ENCODE results near the gene ZNF407.

The ZNF407 gene

DNA sequence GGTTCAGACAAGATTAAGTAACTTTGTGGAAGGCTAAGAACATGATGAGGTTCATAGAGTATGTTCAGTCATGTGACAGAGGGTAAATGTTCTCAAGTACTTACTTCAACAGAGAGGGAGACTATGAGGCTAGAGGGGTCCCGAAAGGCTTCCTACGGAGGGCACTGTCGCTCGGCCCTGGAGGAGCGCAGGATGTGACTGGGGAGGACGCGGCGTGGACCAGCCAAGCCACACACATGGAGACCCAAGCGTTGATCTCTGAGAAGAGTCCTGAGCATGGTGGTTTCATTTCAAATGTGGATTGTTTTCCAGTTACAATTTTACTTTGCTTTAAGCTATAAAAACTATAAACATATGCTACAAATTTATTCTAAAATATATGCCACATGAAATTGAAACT, 383.8 kb downstream of the ZNF407 start:
- no peak for DNase-seq

DNA sequence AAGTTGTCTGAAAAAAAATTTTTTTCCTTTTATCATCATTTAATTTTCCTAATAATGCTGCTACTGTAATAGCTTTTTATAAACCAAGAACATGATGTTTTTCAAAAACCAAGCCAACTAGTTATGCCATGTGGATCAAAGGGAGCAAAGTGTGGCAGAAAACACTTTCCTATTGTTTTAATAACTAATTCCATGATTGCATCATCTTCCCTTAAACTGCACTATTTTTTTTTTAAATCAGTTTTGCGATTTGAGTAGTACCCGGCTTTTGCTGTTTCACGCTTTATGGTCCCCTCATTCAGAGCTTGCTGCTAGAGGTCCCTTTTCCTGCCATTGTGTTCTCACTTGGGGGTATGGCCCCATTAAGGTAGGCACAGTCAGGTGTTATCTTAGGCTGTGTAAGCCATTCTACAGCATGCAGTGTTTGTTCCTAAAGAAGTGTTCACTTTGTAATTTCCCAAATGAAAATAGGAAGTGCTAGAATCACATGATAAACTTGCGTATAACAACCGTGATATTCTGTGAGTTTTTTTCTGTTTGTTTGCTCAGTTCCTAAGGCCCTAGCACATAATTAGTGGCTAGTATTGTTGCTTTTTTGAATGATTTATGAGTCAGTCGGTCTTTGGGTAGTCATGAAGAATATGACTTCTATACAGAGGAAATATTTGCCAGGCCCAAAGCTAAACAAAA, 385.4 kb downstream of the ZNF407 start:
- no peak for DNase-seq

DNA sequence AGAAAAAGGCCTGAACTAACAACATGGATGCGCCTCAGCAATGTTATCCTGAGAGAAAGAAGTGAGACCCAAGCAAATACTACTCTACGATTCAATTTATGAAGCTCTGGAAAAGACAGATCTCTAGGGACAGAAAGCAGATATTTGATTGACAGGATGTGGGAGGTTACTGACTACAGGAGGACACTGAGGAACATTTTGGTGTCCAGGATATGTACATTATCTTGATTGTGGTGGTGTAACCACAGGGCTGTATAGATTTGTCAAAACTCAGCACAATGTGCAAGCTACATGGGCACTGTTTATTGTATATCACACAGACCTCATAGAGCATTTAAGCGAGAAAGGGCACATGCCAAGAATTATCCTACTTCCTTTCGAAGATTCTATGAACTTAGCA, 391.5 kb downstream of the ZNF407 start:
- DNase-seq, result no peak

- DNase-seq, result peak in 1 of 2 experiments; percentile 11
Observed at GRCh38 chr18:74990563-74991081, 393.0 kb downstream of the ZNF407 start.

- DNase-seq, result peak; percentile 24 to 65
Observed at GRCh38 chr18:74994502-74995418, 397.1 kb downstream of the ZNF407 start.

DNA sequence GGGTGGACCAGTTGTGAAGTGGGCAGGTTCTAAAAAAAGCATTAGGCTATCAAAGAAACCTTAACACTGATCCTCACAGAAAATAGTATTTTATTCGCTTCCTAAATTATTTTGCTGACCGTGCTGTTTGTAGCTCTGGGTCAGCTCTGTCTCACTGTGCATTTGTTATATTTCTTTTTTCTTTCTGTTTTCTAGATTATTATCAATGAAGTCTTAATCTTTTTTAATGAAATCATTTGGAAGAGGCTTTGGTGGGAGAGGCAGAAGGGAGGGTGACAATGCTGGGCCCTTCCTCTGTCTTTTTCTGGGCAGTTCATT, 397.7 kb downstream of the ZNF407 start:
- DNase-seq, result peak in 1 of 2 experiments; percentile 10

GRCh38 chr18:74996055-74996454, 398.4 kb downstream of the ZNF407 start:
- DNase-seq, result peak in 1 of 2 experiments; percentile 31

- peak in 1 of 2 experiments; percentile 14 for DNase-seq
Observed at GRCh38 chr18:74996996-74997395, 399.3 kb downstream of the ZNF407 start.

- DNase-seq, result no peak
Observed at GRCh38 chr18:75000920-75001319, 403.2 kb downstream of the ZNF407 start.

GRCh38 chr18:75003039-75003438, 405.4 kb downstream of the ZNF407 start:
- no peak for DNase-seq

DNA sequence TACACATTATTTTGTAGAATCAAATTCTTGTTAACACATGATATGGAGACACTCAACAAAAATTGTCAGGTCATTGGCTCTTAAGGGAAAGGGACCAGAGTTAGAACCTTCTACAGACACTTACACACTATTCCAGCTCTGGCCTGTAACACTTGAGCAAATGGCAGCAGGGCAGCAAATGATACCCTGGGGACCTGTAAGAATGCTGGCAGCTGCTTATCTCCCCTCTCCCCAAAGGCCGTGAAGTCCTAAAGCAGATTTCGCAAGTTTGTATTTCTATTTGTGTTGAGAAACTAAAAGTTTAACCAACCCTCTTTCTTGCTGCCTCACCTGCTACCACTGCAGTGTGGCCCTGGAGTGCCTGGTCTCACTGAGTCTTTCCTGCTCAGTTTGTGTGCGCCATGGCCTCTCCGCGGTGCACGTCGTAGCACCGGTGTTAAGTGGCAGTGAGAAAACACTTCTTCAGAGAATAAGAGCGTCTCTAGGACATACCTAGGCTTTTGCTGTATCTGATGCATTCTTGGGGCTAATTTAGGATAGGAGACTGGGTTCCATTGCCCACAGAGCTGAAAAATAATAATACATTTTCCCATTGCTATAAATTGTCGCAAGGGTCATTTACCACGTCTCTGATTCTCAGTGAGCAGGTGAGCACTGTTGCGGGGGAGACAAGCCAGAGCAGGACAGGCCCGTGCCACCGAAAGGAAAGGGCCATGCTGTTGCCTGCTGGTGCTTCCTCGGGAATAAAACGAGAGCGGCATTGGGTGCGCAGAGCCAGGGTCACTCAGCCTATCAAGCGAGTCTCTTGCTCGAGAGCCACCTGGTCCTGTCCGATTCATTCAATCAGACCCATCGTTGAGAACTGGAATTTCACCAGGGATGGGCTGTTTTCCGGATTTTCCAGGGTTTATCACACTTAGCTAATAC, 406.4 kb downstream of the ZNF407 start:
- peak in 1 of 2 experiments; percentile 16 for DNase-seq

- no peak for DNase-seq
Observed at GRCh38 chr18:75005626-75006025, 408.0 kb downstream of the ZNF407 start.

DNA sequence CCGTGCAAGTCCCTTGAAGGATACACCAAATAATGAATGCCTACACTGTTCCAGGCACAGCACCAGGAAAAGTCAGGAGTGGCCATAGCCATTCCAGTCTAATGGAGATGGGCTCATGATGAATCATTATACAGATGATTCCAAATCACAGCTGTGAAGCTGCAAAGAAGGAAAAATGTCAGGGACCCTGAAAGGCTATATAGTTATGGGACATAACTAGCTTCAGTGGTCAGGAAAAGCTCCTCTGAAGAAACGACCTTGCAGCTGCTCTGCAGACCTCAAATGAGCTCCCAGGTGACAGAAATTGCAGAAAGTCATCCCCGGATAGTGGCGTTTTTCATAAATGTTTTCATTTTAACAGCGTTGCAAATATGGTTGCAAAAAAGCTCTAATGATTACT, 410.5 kb downstream of the ZNF407 start:
- DNase-seq, result no peak

- DNase-seq, result no peak
Observed at GRCh38 chr18:75009296-75009695, 411.6 kb downstream of the ZNF407 start.

DNA sequence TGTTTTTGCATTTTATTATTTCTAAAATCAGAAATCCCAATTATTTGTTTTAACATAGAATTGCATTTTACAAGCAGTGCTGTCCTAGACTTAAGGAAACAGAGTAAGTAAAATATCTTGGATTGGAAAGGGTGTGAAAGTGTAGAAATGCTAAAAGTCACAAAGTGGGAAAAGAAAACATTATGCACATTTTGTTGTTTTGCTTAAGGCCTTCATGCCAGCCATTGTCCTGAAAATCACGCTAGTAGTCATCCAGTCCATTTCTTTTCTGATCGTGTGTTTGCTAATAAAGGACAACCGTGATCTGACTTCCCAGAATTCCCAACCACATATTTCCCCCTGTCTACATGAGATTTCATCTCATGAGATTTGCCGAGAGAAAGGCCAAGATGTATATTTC, 412.2 kb downstream of the ZNF407 start:
- DNase-seq, result no peak

DNA sequence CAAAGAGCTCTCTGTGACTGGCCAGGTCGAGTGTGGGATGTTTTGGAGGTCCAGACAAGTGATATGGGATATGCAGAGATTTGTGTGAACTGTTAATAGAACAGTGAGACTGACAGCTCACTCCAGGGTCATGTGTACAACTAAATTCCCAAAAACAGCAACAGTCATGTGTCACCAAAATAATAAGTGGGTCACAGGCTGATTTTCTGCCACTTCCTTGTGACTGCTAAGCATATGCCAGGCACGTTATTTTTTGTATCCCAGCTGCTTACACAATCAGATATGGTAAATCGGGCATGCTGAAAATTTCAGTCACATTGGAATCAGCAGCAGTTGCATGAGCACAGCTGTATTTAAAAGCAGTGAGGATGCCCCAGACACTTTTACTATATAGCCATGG, 412.6 kb downstream of the ZNF407 start:
- DNase-seq, result no peak

- no peak for DNase-seq
Observed at GRCh38 chr18:75010689-75011088, 413.0 kb downstream of the ZNF407 start.

- DNase-seq, result no peak
Observed at GRCh38 chr18:75016025-75016717, 418.5 kb downstream of the ZNF407 start.

DNA sequence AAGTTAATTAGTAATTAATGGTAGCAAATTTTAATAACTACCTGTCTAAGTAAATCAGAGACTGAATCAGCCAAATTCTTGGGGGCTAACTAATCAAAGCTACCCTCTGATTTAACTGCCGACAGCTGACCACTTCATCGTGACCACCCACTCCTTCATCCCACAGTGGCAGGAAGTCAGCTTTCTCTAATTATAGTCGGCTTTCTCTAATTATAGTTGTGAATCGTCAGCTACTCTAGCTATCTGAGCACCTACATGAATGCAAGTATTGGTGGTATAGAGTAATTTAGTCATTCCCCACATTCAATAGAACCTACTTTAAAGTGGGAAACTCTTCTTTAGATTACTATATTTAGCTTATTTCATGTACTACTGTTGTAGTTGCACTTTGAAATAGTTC, 425.8 kb downstream of the ZNF407 start:
- DNase-seq, result no peak

DNA sequence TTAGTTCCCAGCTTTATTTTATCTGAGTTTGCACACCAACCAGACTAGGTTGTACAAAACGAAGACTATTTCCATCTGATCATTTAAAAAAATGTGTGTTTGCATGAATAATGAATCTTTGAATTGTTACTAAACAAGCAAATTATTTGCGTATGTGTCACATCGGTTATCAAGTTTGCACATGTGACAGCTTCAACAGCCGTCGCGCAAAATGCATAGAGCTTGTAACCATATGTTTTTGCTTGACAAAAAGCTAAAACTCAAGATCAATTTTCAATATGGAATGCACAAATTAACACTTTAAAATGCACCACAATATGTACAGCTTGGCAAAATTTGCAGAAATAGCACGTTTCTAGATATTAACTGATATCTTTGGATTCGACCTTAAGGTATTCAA, 427.2 kb downstream of the ZNF407 start:
- peak in 1 of 2 experiments; percentile 13 for DNase-seq

DNA sequence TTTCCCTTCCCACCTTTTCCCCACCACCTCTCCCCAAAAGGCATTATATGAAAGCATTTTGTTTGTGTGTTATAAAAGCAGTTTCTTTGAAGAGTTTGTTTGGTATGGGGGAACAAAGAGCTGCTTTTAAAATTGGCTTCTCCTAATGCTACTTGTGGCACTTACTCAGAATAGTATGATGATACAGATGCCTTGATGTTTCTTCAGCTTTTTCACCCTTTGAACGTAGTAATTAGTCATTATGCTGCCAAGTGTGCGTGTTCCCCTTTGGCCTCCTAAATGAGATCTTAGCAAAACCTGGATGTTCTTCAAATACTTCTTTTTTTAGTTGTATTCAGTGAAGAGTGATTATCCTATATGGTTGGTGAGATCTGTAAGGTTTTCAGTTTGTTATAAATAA, 427.9 kb downstream of the ZNF407 start:
- DNase-seq, result no peak

- no peak for DNase-seq
Observed at GRCh38 chr18:75029481-75029880, 431.8 kb downstream of the ZNF407 start.
